HEK293T (cell line): ENCODE results near the gene SLC35E4.

Experiments used
- CTCF ChIA-PET: fragments of 350-600 bp; formaldehyde crosslinking; extraction: SDS; loops from one replicate; lab custom pipeline; 2021; ENCODE audit warnings: antibody characterized with exemption, inconsistent platforms; lab: Yijun Ruan, JAX
- POLR2A ChIA-PET: fragments of 350-600 bp; formaldehyde crosslinking; extraction: SDS; loops from one replicate; lab custom pipeline; 2020; ENCODE audit warnings: antibody characterized with exemption, inconsistent platforms; lab: Yijun Ruan, JAX
- DNase-seq: peaks from one replicate; pipeline ENCODE4 v3.0.0; 2012; ENCODE audit warnings: mixed read lengths; ENCODE audit errors: extremely low spot score
- ARNT ChIP-seq: fragments of 450-650 bp; IDR thresholded peaks from 2 replicates; pipeline ENCODE4 v1.6.1; 2017; ENCODE audit warnings: mild to moderate bottlenecking
- BHLHE40 ChIP-seq: fragments of 450-650 bp; IDR thresholded peaks from 2 replicates; pipeline ENCODE4 v1.6.1; 2016; ENCODE audit warnings: mild to moderate bottlenecking, moderate library complexity, borderline replicate concordance
- CTBP1 ChIP-seq: fragments of 450-650 bp; IDR thresholded peaks from 2 replicates; pipeline ENCODE4 v1.6.1; 2016; ENCODE audit warnings: borderline replicate concordance
- ELF4 ChIP-seq: fragments of 450-650 bp; IDR thresholded peaks from 2 replicates; pipeline ENCODE4 v1.6.1; 2017; ENCODE audit warnings: antibody characterized with exemption
- FOXA1 ChIP-seq: fragments of 450-650 bp; IDR thresholded peaks from 2 replicates; pipeline ENCODE4 v1.6.1; 2016; ENCODE audit warnings: mild to moderate bottlenecking
- FOXK2 ChIP-seq: fragments of 450-650 bp; IDR thresholded peaks from 2 replicates; pipeline ENCODE4 v1.6.1; 2016; ENCODE audit warnings: mild to moderate bottlenecking
- FOXM1 ChIP-seq: fragments of 450-650 bp; IDR thresholded peaks from 2 replicates; pipeline ENCODE4 v1.6.1; 2017; ENCODE audit warnings: mild to moderate bottlenecking, borderline replicate concordance
- HDGF ChIP-seq: fragments of 450-650 bp; IDR thresholded peaks from 2 replicates; pipeline ENCODE4 v1.6.1; 2017; ENCODE audit warnings: antibody characterized with exemption, borderline replicate concordance
- L3MBTL2 ChIP-seq: fragments of 450-650 bp; conservative IDR thresholded peaks from 2 replicates; pipeline ENCODE4 v1.6.1; 2016; ENCODE audit warnings: mild to moderate bottlenecking
- LEF1 ChIP-seq: fragments of 450-650 bp; IDR thresholded peaks from 2 replicates; pipeline ENCODE4 v1.6.1; 2017; ENCODE audit warnings: mild to moderate bottlenecking, borderline replicate concordance
- NFRKB ChIP-seq: fragments of 450-650 bp; IDR thresholded peaks from 2 replicates; pipeline ENCODE4 v1.6.1; 2016; ENCODE audit warnings: mild to moderate bottlenecking, moderate library complexity
- PKNOX1 ChIP-seq: fragments of 450-650 bp; IDR thresholded peaks from 2 replicates; pipeline ENCODE4 v1.6.1; 2016
- SP1 ChIP-seq: fragments of 450-650 bp; IDR thresholded peaks from 2 replicates; pipeline ENCODE4 v1.6.1; 2017
- SUZ12 ChIP-seq: fragments of 450-650 bp; IDR thresholded peaks from 2 replicates; pipeline ENCODE4 v1.6.1; 2016; ENCODE audit warnings: mild to moderate bottlenecking
- TARDBP ChIP-seq: fragments of 450-650 bp; IDR thresholded peaks from 2 replicates; pipeline ENCODE4 v1.6.1; 2016
- ZNF384 ChIP-seq: fragments of 450-650 bp; IDR thresholded peaks from 2 replicates; pipeline ENCODE4 v1.6.1; 2016

SLC35E4 gene

DNA sequence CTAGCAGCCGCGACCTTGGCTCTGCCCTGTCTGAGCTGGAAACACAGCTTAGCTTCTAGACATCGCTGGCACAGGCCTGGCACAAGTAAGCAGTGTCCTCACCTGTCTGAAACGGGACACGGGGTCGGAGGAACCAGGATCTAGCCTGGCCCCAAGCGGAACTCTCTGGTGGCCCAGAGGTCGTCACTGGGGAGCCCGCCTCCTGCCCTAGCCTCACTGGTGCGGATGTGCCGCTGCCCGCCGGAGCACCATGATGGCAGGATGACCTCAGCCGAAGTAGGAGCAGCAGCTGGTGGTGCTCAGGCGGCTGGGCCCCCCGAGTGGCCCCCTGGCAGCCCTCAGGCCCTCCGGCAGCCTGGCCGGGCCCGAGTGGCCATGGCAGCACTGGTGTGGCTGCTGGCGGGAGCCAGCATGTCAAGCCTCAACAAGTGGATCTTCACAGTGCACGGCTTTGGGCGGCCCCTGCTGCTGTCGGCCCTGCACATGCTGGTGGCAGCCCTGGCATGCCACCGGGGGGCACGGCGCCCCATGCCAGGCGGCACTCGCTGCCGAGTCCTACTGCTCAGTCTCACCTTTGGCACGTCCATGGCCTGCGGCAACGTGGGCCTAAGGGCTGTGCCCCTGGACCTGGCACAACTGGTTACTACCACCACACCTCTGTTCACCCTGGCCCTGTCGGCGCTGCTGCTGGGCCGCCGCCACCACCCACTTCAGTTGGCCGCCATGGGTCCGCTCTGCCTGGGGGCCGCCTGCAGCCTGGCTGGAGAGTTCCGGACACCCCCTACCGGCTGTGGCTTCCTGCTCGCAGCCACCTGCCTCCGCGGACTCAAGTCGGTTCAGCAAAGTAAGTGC is 871 bp downstream of the SLC35E4 start:
- no peak for DNase-seq
- TF ChIP-seq ARNT (no peak), FOXK2 (no peak), HDGF (no peak), SUZ12 (no peak), FOXA1 (no peak), SP1 (no peak), TARDBP (no peak), LEF1 (no peak)
- CTCF ChIA-PET: interaction anchor here (0.9 to 4.0 kb wide), 3 partner anchors 72 to 119 kb away, joined by 3 to 45 read pairs (median 4); no protein-coding TSS in a partner anchor
- POLR2A ChIA-PET: interaction anchor here (0.8 to 1.8 kb wide), 5 partner anchors 11 to 44 kb away, joined by 3 to 9 read pairs (median 4); partner anchors contain the start of gene TCN2

DNA sequence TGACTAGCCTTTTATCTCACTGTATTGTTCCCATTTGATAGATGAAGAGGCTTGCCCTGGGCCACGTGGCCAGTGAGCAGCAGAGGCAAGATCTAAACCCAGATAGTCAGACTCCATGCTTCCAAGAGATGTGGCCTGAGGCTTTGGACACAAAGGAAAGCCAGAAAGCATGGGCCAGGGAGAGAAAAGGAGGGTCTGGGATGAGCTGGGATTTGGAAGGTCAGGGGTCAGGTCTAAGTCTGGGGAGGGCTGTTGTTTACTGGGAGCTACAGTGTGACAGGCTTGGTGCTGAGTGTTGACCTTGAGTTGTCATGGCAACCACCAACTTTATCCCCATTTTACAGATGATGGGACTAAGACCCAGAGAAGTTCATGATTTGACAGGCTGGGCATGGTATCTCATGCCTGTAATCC is 2.1 kb downstream of the SLC35E4 start:
- DNase-seq: no peak
- CTCF ChIA-PET: no interaction called here
- POLR2A ChIA-PET: no interaction called here
- no peak for TF ChIP-seq FOXM1

- ChIA-PET CTCF (no interaction called here), POLR2A (no interaction called here)
- no peak for DNase-seq
- TF ChIP-seq SUZ12 (no peak), LEF1 (no peak), SP1 (no peak), FOXK2 (no peak), PKNOX1 (no peak), CTBP1 (no peak), ARNT (no peak), FOXA1 (no peak), FOXM1 (no peak), BHLHE40 (no peak), ZNF384 (no peak), ELF4 (no peak), L3MBTL2 (no peak), HDGF (no peak), TARDBP (no peak), NFRKB (no peak)
These were observed 4.8 kb downstream of the SLC35E4 start for GRCh38 chr22:30640361-30640760.

- ChIA-PET POLR2A (no interaction called here), CTCF (no interaction called here)
- DNase-seq: no peak
- TF ChIP-seq ARNT (no peak), TARDBP (no peak), SUZ12 (no peak), BHLHE40 (no peak), FOXM1 (no peak), LEF1 (no peak), HDGF (no peak), PKNOX1 (no peak), NFRKB (no peak), ZNF384 (no peak)
These were observed 5.4 kb downstream of the SLC35E4 start for GRCh38 chr22:30640839-30641430.

GRCh38 chr22:30643055-30643875 is 7.7 kb downstream of the SLC35E4 start:
- ChIA-PET CTCF (no interaction called here), POLR2A (no interaction called here)
- TF ChIP-seq FOXK2 (no peak), PKNOX1 (no peak)
- no peak for DNase-seq

- POLR2A ChIA-PET: interaction anchor here (0.7 kb wide), 1 partner anchor 37 kb away, joined by 4 read pairs; no protein-coding TSS in a partner anchor
- DNase-seq: no peak
- CTCF ChIA-PET: no interaction called here
- TF ChIP-seq ZNF384 (no peak), FOXK2 (no peak), NFRKB (no peak), SUZ12 (no peak), SP1 (no peak), FOXA1 (no peak), HDGF (no peak), BHLHE40 (no peak), ELF4 (no peak), TARDBP (no peak), CTBP1 (no peak), FOXM1 (no peak), LEF1 (no peak)
These were observed 11.1 kb downstream of the SLC35E4 start for GRCh38 chr22:30646518-30647160.
